Lower leg skin (tissue), 4 donors: ENCODE data around the gene DDN. TPM values are rescaled to one million over a fixed set of nuclear protein-coding genes. Genes with fewer than 3 reads are reported as not detected.

Experiments used
- DNase-seq, 2 donors: peaks; one replicate each; pipeline ENCODE4 v3.0.0-alpha.2; 2019; ENCODE audit warnings: low spot score in 2 of 2
- H3K4me3 ChIP-seq: fragments of 200-600 bp; sonication (generic); 2 replicates; pipeline ENCODE4 v1.5.1; 2017; ENCODE audit warnings: mild to moderate bottlenecking, low read depth; ENCODE audit not compliant: poor library complexity, severe bottlenecking
- POLR2A ChIP-seq, 2 donors: fragments of 450-650 bp; IDR thresholded peaks; one replicate each; pipeline ENCODE4 v1.6.1; 2016 to 2017; ENCODE audit warnings: antibody characterized with exemption in 2 of 2, mild to moderate bottlenecking in 1 of 2, moderate library complexity in 1 of 2
- WGBS, 2 donors: methylation state at CpG; one replicate each; pipeline ENCODE4 v1.1.5; 2018; 5-methylcytosine and 5-hydroxymethylcytosine counted together
- intact Hi-C: fragments of 100-400 bp; cut with DNase I; formaldehyde crosslinking; loops from one replicate; pipeline ENCODE4 v1.15.0; 2023; ENCODE audit warnings: low total_unique reads
- total RNA-seq, 4 donors: library from RNA; depleted of rRNA; stranded (reverse); fragments of >200 nt; gene quantifications; one replicate each; pipeline ENCODE4 v1.1.0, GENCODE V29; 2016
- TF ChIP-seq, protein P1 (sequence below), 3 donors: fragments of 450-650 bp; IDR thresholded peaks; one replicate each; pipeline ENCODE4 v1.5.1; 2016; ENCODE audit warnings: antibody characterized with exemption in 3 of 3, mild to moderate bottlenecking in 3 of 3, moderate library complexity in 2 of 3

Gene DDN
- total RNA-seq, 4 donors from 2014 or later: 0.05 to 0.29 (median 0.13) TPM; not detected in 1

DNA sequence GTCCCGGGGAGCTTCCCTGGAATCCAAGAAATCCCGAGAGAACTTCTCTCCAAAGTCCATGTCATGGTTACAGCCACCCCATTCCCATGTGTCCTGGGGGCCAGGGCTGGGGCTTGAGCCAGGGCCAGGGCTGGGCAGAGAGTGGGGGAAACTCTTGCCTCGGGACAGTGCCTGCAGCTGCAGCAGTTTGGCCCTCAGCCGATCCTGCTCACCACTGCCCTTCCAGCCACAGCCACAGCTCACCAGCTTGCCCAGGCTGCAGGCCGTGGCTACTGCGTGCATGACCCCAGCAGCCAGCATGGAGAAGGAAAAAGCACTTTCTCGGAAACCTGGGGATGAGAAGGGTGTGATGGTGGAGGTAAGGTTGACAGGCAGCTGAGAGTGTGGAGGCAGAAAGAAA is 31.2 kb downstream of the DDN start:
- no peak for DNase-seq
- TF ChIP-seq, protein P1, sequence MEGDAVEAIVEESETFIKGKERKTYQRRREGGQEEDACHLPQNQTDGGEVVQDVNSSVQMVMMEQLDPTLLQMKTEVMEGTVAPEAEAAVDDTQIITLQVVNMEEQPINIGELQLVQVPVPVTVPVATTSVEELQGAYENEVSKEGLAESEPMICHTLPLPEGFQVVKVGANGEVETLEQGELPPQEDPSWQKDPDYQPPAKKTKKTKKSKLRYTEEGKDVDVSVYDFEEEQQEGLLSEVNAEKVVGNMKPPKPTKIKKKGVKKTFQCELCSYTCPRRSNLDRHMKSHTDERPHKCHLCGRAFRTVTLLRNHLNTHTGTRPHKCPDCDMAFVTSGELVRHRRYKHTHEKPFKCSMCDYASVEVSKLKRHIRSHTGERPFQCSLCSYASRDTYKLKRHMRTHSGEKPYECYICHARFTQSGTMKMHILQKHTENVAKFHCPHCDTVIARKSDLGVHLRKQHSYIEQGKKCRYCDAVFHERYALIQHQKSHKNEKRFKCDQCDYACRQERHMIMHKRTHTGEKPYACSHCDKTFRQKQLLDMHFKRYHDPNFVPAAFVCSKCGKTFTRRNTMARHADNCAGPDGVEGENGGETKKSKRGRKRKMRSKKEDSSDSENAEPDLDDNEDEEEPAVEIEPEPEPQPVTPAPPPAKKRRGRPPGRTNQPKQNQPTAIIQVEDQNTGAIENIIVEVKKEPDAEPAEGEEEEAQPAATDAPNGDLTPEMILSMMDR (IDR thresholded peaks at IDR 0.05): no peak
- no peak for TF ChIP-seq POLR2A (IDR thresholded peaks at IDR 0.05)
- H3K4me3 ChIP-seq: no peak overlapping the region
- 81 to 83% methylated on average over 7 of the region's 7 CpGs for WGBS, 2 donors
- intact Hi-C loops: no loop called here

DNA sequence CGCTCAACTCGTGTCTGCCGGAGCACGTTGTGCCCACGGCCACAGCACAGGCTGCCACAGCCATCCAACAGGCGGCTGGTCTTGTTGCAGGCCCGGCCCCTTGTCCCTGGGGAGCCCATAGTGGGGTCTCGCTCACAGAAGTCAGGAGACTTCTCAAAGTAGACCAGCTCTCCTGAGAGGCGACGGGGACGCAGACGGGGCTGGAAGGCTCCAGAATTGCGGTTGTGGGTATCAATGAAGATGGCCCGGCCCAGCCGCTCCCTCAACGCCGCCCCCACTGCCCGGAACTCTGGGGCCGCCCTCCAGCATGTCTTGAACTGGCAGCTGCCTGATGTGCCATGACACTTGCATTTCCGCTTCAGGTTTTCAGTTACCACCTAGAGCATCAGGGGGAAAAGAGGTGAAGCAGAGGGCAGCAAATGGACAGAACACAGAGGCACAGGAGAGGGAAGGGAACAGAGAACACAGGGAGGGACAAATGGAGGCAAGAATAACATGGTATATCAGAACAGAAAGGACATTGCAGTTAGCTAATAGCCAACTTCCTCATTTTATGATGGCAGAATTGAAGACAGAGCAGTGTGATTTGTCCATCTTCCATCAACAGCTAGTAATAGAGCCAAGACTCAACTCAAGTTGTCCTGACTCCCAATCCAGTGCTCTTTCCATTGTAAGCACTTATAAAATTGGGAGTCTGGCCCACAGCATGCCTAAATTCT is 32.8 kb downstream of the DDN start:
- WGBS, 2 donors: 55 to 66% methylated on average over 19 to 20 of the region's 20 CpGs
- no peak overlapping the region for H3K4me3 ChIP-seq
- intact Hi-C loops: no loop called here
- no peak for DNase-seq
- TF ChIP-seq, protein P1 (IDR thresholded peaks at IDR 0.05): no peak

DNA sequence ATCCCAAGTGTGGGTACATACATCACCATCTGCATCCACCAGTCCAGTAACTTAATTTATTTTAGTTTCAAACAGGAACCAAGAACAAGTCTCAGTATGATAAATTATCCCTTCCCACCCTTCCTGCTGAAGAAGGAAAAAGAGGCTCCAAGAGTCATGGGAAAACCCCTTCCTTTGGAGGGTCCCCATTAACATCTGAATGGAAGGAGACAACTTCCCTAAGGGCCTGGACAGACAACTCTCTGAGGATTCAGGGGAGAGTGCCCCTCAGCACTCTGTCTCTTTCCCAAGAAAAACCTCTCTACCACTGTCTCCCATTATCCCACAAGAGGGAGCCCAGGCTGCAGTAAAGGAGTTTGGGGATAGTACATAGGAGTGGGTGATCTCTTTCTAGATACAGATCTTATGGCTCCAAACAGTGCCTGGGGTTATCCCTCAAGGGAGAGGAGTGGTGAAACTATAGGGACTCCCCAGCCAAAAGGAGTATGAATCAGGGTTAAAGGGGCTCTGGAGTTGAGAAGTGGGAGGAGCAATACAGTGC is 33.8 kb downstream of the DDN start:
- H3K4me3 ChIP-seq: no peak overlapping the region
- TF ChIP-seq, protein P1 (IDR thresholded peaks at IDR 0.05): no peak
- TF ChIP-seq POLR2A (IDR thresholded peaks at IDR 0.05): no peak
- intact Hi-C loops: no loop called here
- DNase-seq: no peak

DNA sequence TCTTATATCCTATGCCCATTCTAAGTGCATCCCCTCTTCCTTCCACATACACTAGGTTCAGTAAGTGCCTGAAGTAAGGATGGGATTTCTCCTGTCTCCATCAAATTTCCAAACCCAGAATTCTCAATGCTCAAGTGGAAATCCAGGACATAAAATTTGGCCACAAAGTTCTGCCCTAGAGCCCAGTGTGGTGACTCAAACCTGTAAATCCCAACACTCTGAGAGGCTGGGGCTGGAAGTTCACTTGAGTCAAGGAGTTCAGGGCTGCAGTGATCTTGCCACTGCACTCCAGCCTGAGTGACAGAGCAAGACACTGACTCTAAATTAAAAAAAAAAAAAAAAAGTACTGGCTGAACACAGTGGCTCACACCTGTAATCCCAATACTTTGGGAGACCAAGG is 37.4 kb downstream of the DDN start:
- TF ChIP-seq, protein P1 (IDR thresholded peaks at IDR 0.05): no peak
- TF ChIP-seq POLR2A (IDR thresholded peaks at IDR 0.05): no peak
- H3K4me3 ChIP-seq: no peak overlapping the region
- DNase-seq: no peak
- intact Hi-C loops: no loop called here

DNA sequence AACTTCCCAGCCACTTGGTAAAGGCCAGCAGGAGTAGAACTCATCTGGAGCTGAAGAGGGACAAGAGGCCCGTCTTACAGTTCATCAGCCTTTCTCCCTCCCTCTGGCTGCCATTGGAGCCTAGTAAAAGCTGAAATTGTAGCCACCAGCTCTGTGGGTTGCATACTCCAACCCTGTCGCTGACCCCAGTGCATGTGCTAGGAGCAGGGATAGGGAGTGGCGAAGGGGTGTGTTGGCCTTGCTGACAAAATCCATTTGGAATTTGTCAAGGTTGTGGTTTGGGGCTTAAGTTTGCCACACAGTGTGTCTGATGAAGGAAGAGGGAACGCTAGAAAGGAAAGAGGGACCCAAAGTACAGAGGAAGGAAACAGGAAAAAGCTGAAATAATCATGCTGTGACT is 37.8 kb downstream of the DDN start:
- intact Hi-C loops: no loop called here
- TF ChIP-seq POLR2A (IDR thresholded peaks at IDR 0.05): no peak
- TF ChIP-seq, protein P1 (IDR thresholded peaks at IDR 0.05): no peak
- 54 to 61% methylated on average over 4 of the region's 4 CpGs for WGBS, 2 donors
- no peak overlapping the region for H3K4me3 ChIP-seq
- no peak for DNase-seq

DNA sequence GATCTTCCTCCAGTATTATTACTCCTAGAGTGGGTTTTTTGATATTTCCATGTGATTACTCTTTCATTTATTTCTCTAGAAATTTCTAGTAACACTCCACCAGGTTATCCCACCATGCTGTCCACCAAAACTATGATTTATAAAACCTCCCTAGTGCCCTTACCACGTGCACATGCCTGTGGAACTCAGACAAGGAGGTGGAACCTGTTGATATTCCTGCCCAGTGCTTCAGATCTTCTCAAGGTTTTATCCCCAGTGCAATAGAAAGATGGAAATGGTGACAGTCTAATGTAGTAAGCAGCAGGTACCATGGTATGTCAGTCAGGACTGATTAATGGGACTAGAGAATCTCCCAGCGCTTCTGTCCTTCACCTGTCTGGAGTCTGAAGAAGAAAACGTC is 38.3 kb downstream of the DDN start:
- 62 to 72% methylated on average over 3 of the region's 3 CpGs for WGBS, 2 donors
- intact Hi-C loops: no loop called here
- DNase-seq: no peak
- H3K4me3 ChIP-seq: no peak overlapping the region
- no peak for TF ChIP-seq POLR2A (IDR thresholded peaks at IDR 0.05)
- TF ChIP-seq, protein P1 (IDR thresholded peaks at IDR 0.05): no peak
